Panc1 (cell line): ENCODE results near the gene POU2AF3. TPM values are rescaled to one million over a fixed set of nuclear protein-coding genes. Genes with fewer than 3 reads are reported as not detected.

Experiments used
- ATAC-seq: fragments of 200-7000 bp; cut with Tn5 transposase; 2 replicates; pipeline ENCODE4 v1.9.1; 2020; ENCODE audit warnings: mild to moderate bottlenecking, moderate library complexity
- BruUV-seq: library from RNA; stranded (reverse); fragments of 400-500 nt; replicated peaks from 2 replicates; lab custom pipeline; 2021; lab: Mats Ljungman, UMichigan
- CTCF ChIA-PET: fragments of 300-600 bp; sonication (Branson Sonifier 250); formaldehyde crosslinking; loops from one replicate; lab custom pipeline; 2022; ENCODE audit warnings: antibody characterized with exemption; lab: Charles Lee
- POLR2A ChIA-PET: fragments of 300-600 bp; sonication (Branson Sonifier 250); formaldehyde crosslinking; loops from one replicate; lab custom pipeline; 2022; ENCODE audit warnings: antibody characterized with exemption; lab: Charles Lee
- DNase-seq: peaks from one replicate; pipeline ENCODE4 v3.0.0-alpha.2; 2010; ENCODE audit warnings: low read depth, low spot score
- H3K27ac ChIP-seq: 2 replicates; pipeline ENCODE4 v1.5.1; 2011; ENCODE audit warnings: mild to moderate bottlenecking, low read length, inconsistent platforms
- H3K27me3 ChIP-seq: fragments of 200-500 bp; sonication (Bioruptor generic); 2 replicates; pipeline ENCODE4 v1.6.0; 2014; ENCODE audit warnings: low read length, inconsistent platforms; ENCODE audit not compliant: control insufficient read depth, insufficient read depth
- H3K36me3 ChIP-seq: fragments of 200-500 bp; sonication (Bioruptor generic); 2 replicates; pipeline ENCODE4 v1.5.1; 2014; ENCODE audit warnings: inconsistent platforms, mild to moderate bottlenecking, low read length, moderate library complexity; ENCODE audit not compliant: control insufficient read depth, insufficient read depth
- H3K4me1 ChIP-seq: 2 replicates; pipeline ENCODE4 v1.5.1; 2011; ENCODE audit warnings: inconsistent platforms, mild to moderate bottlenecking, low read length, moderate library complexity; ENCODE audit not compliant: control insufficient read depth, insufficient read depth
- H3K4me3 ChIP-seq, 2 experiments: 2 replicates each; pipeline ENCODE4 v1.5.1; 2011 to 2012; ENCODE audit warnings: low read depth in 2 of 2, low read length in 2 of 2, mild to moderate bottlenecking in 2 of 2, inconsistent platforms in 1 of 2, moderate library complexity in 1 of 2
- H3K9me3 ChIP-seq: fragments of 200-500 bp; sonication (Bioruptor generic); 2 replicates; pipeline ENCODE4 v1.5.1; 2014; ENCODE audit warnings: low read depth, mild to moderate bottlenecking, inconsistent platforms, low read length, moderate library complexity; ENCODE audit not compliant: control insufficient read depth, insufficient read depth
- CTCF ChIP-seq: fragments of 450-650 bp; IDR thresholded peaks from 2 replicates; pipeline ENCODE4 v1.5.1; 2017; ENCODE audit warnings: mild to moderate bottlenecking
- POLR2AphosphoS5 ChIP-seq: IDR thresholded peaks from 2 replicates; pipeline ENCODE4 v1.6.1; 2012; ENCODE audit warnings: mild to moderate bottlenecking, low read depth, low read length, moderate library complexity
- REST ChIP-seq, 2 experiments: IDR thresholded peaks; 2 replicates each; pipeline ENCODE4 v1.6.1; 2011 to 2012; ENCODE audit warnings: low read depth in 2 of 2, control low read depth in 1 of 2, low read length in 1 of 2, mild to moderate bottlenecking in 1 of 2, moderate library complexity in 1 of 2; ENCODE audit not compliant: insufficient read depth in 1 of 2
- SIN3A ChIP-seq: IDR thresholded peaks from 2 replicates; pipeline ENCODE4 v1.6.1; 2012; ENCODE audit warnings: low read depth, mild to moderate bottlenecking, low read length, moderate library complexity, borderline replicate concordance; ENCODE audit not compliant: insufficient read depth
- TCF7L2 ChIP-seq: IDR thresholded peaks from 2 replicates; pipeline ENCODE4 v1.6.1; 2011; ENCODE audit warnings: mild to moderate bottlenecking, low read depth, low read length, inconsistent platforms
- in situ Hi-C: cut with HindIII; loops from 2 replicates; pipeline ENCODE4 v1.10.0; 2016; ENCODE audit warnings: low sequenced_read_pairs, low pct_unique_long_range_greater_than_20kb
- intact Hi-C: fragments of 100-400 bp; cut with micrococcal nuclease; formaldehyde crosslinking; loops from one replicate; pipeline ENCODE4 v1.10.0; 2022; ENCODE audit not compliant: unreplicated experiment
- total RNA-seq: library from RNA; stranded (reverse); gene quantifications from one replicate; pipeline ENCODE4 v1.2.1, GENCODE V29; 2021; ENCODE audit not compliant: unreplicated experiment

POU2AF3 gene
- total RNA-seq, 1 experiment from 2014 or later: 0.64 TPM

GRCh38 chr11:111253131-111253530, 45.2 kb upstream of the POU2AF3 start:
- in situ Hi-C loops: no loop called here
- POLR2A ChIA-PET: no interaction called here

GRCh38 chr11:111253630-111254029, 44.7 kb upstream of the POU2AF3 start:
- TF ChIP-seq REST (IDR thresholded peaks at IDR 0.05; ENCODE audit: insufficient read depth in 1 of 2, low read depth in 2 of 2, low read length in 1 of 2) (no peak), SIN3A (no peak), CTCF (no peak), TCF7L2 (no peak), POLR2AphosphoS5 (no peak)
- intact Hi-C loops: no loop called here
- Histone ChIP-seq H3K4me1 (no peaks in the 10 kb centered on the region), H3K27ac (no peak overlapping the region), H3K27me3 (peaks cover 28% of the 10 kb centered on the region), H3K9me3 (no peaks in the 10 kb centered on the region), H3K36me3 (no peaks in the 10 kb centered on the region), H3K4me3 (no peak overlapping the region)
- no TSS peak for BruUV-seq
- in situ Hi-C loops: no loop called here
- POLR2A ChIA-PET: no interaction called here
- CTCF ChIA-PET: no interaction called here
- ATAC-seq (no peak), DNase-seq (no peak)

More at GRCh38 chr11:111253131-111253530, 45.2 kb upstream of the POU2AF3 start:
- Histone ChIP-seq H3K9me3 (no peaks in the 10 kb centered on the region), H3K36me3 (no peaks in the 10 kb centered on the region), H3K27ac (no peak overlapping the region), H3K4me1 (no peaks in the 10 kb centered on the region), H3K27me3 (peaks cover 28% of the 10 kb centered on the region), H3K4me3 (no peak overlapping the region)
- intact Hi-C loops: no loop called here
- CTCF ChIA-PET: interaction anchor here (0.6 kb wide), 1 partner anchor 540 kb away, joined by 3 read pairs; no protein-coding TSS in a partner anchor
- ATAC-seq (no peak), DNase-seq (no peak)
- TF ChIP-seq REST (IDR thresholded peaks at IDR 0.05; ENCODE audit: insufficient read depth in 1 of 2, low read depth in 2 of 2, low read length in 1 of 2) (no peak), SIN3A (no peak), TCF7L2 (no peak), POLR2AphosphoS5 (no peak), CTCF (no peak)
- no TSS peak for BruUV-seq
